ENCODE results near the gene LRRC1.

LRRC1 gene

GRCh38 chr6:53851561-53851960 lies 56.8 kb downstream of the LRRC1 start:
- no peak for DNase-seq

DNA sequence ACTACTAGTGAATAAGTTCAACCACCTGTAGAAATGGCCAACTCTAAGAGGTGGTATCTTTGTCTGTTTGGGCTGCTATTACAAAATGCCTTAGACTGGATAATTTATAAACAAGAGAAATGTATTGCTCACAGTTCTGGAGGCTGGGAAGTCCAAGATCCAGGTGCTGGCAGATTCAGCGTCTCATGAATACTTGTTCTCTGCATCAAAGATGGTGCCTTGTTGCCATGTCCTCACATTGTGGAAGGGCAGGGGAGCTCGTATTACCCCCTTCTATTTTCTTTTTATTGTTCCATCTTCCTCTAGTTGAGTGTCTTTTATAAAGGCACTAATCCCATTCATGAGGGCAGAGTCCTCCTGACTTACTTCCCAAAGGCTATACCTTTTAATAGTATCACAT lies 58.0 kb downstream of the LRRC1 start:
- no peak for DNase-seq

- DNase-seq = peak; percentile 24
Measured at GRCh38 chr6:53854843-53855567, 60.2 kb downstream of the LRRC1 start.

- no peak for DNase-seq
Measured at GRCh38 chr6:53855940-53856339, 61.1 kb downstream of the LRRC1 start.

DNA sequence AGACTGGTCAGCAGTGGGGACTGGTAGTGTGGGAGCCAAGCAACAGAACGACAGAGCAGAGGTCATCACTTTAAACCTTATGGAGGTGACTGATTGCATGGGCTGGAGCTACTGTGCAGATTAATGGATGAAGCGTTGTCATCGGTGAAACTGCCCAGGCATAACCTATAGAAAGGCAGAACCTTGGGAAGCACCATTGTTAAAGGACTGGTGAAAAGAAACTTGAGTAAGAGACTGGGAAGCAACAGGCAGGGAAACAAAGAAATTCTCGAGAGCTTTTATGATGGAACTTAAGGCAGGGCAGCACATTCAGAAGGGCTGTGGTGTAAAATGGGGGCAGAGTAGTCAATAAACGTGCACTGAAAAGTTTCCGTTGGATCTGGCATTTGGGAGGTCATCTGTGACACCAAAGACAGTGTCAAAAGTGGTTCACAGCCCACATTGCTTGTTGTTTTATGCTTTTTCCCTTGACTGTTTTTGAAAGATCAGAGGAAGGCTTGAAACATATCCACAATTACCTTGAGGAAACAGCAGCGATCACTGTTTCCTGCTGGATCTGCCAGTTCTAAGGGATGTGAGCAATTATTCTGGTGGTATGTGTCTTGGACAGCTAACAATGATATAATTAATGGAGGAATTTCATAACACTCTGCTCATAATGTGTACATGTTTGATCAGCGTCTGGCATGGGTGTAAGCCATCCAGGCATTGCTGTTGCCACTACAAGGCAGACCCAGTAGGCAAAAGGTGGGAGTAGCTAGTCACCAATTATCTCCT lies 62.7 kb downstream of the LRRC1 start:
- DNase-seq = no peak

DNA sequence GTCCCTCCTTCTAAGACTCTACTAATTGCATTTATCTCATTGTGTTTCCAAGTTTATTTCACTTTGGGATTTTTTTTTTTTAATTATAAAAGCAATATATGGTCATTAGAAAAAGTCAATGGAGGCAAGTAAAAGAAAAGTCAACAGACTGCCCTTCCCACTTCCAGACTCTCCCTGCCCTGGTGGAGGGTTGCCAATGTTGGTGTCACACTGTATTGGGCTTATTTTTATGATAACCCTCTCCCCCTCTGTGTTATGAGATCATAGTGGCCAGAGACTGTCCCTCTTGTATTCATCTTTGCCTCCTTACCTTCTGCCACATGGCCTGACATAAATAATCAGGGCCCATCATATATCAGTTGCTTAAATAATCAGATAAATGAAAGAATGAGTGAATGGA lies 63.4 kb downstream of the LRRC1 start:
- DNase-seq = no peak

DNA sequence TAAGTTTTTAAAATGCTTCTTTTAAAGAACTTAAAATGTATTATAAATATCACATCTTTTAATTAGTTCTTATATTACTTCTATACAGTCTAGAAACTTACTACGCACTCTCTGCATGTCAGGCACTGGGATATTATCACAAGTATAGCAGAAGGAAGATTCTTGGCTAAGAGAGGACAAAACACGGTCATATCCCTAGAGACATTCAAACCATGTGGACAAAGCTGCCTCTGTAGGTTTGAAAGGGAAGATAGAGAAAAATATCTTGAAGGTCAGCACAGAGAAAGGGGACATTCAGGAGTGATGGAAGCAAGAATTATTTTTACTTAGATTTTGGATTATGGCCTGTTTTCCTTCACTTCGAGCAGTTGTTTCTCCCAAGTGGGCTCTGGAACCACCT lies 64.1 kb downstream of the LRRC1 start:
- DNase-seq = no peak

GRCh38 chr6:53860511-53860910 lies 65.7 kb downstream of the LRRC1 start:
- DNase-seq = no peak

- peak; percentile 22 for DNase-seq
Measured at GRCh38 chr6:53861518-53861917, 66.7 kb downstream of the LRRC1 start.

DNA sequence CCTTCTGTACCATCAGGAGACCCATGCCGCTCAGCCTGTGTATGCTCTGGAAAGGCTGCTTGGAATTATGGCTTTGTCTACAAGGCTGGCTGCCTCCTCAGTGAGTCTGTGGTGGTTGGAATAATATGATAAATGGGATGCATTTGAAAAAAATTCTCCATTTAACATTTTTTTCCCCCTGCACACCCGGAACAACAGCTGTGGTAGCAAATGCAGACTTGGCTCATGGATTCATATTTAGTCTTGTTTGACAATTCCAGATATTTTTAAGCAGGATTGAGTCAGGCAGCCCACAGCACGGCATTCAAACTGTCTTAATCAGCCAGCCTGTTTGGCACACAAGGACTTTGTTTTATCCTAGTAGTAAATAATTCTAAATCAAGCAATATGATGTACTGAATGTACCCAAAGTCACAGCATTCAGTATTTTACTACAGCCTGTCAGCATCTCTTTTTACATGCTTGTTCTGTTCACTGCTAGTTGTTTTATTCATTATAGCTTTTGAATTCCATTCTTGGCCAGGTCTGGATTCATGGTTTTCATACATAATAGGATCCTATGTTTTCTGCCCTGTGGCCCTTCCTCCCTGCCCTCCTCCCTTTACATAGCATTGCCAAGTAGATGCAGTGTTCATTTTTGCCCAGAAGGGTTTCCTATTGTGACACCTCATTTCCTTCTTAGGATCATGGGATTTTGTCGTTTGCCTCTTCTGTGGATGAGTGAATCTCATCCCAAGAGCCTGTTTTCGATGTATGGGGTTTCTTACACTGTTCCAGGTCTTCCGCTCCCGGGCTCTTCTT lies 68.1 kb downstream of the LRRC1 start:
- DNase-seq = no peak

- no peak for DNase-seq
Measured at GRCh38 chr6:53864781-53865180, 70.0 kb downstream of the LRRC1 start.

GRCh38 chr6:53866226-53866625 lies 71.4 kb downstream of the LRRC1 start:
- no peak for DNase-seq

- no peak for DNase-seq
Measured at GRCh38 chr6:53868626-53869025, 73.8 kb downstream of the LRRC1 start.

- DNase-seq = no peak
Measured at GRCh38 chr6:53869964-53870363, 75.2 kb downstream of the LRRC1 start.

GRCh38 chr6:53873922-53874321 lies 79.1 kb downstream of the LRRC1 start:
- DNase-seq = no peak

GRCh38 chr6:53874964-53875363 lies 80.2 kb downstream of the LRRC1 start:
- DNase-seq = no peak

- no peak for DNase-seq
Measured at GRCh38 chr6:53877151-53877550, 82.3 kb downstream of the LRRC1 start.

GRCh38 chr6:53878808-53879207 lies 84.0 kb downstream of the LRRC1 start:
- no peak for DNase-seq

- no peak for DNase-seq
Measured at GRCh38 chr6:53879608-53880007, 84.8 kb downstream of the LRRC1 start.

DNA sequence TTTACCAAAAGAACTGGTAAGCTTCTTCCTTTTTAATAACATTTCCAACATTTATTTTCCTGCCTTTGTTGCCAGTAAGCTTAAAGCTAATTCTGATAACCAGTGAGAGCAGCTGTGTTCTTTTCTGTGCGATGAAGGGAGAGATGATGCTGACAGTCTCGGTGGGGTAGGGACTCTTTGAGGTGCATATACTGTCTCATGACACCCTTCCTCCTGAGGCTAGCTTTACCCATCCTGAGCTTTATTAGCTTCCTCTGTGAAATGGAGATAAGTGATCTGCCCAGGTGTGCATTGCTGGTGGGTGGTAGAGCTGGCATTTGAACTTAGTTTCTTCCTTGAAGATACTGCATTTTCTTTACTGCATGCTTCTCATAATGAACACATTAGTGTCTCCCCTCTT lies 92.5 kb downstream of the LRRC1 start:
- DNase-seq = no peak

DNA sequence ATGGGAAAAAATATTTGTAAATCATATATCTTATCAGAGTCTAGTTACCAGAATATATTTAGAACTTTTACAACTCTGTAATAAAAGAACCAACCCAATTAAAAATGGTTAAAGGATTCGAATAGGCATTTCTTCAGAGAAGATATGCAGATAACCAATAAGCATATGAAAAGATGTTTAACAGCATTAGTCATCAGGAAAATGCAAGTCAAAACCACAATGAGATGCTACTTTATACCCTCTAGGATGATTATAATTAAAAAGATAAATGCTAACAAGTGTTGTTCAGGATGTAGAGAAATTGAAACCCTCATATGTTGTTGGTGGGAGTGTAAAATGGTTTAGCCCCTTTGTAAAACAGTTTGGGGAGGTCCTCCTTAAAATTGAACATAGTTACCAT lies 94.1 kb downstream of the LRRC1 start:
- no peak for DNase-seq

DNA sequence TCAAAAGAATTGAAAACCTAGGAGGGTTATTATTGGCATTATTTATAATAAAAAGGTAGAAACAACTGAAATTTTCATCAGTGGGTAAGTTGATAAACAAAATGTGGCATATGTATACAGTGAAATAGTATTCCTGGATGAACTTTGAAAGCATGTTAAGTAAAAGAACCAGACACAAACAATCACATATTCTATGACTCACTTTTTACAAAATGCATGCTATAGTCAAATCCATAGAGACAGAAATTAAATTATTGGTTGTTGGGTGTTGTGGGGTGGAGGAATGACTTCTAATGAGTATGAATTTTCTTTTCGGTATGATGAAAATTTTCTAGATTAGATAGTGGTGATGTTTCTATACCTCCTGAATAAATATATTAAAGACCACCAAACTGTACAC lies 94.6 kb downstream of the LRRC1 start:
- no peak for DNase-seq

- peak; percentile 35 for DNase-seq
Measured at GRCh38 chr6:53892707-53893106, 97.9 kb downstream of the LRRC1 start.

- DNase-seq = peak; percentile 63
Measured at GRCh38 chr6:53894091-53894490, 99.3 kb downstream of the LRRC1 start.

Measured in activated CD4-positive, alpha-beta T cell treated with anti-CD3 and anti-CD28 coated beads, Interleukin-10, Interleukin-2, amounts not matched to agents 100 ng/mL and 50 ng/mL, durations not matched to agents 16 hours and 8 hours (primary cell).